Parathyroid adenoma (tissue), 2 donors: ENCODE results near the gene DGKI.

Experiments
- H2AFZ ChIP-seq: fragments of 300-600 bp; sonication (generic); one replicate; pipeline ENCODE4 v1.7.0; 2017; ENCODE audit warnings: antibody characterized with exemption, mild to moderate bottlenecking
- H3K27ac ChIP-seq: fragments of 300-600 bp; sonication (generic); one replicate; pipeline ENCODE4 v1.7.0; 2017
- H3K27me3 ChIP-seq: fragments of 300-600 bp; sonication (generic); one replicate; pipeline ENCODE4 v1.7.0; 2017; ENCODE audit warnings: low read length; ENCODE audit not compliant: control insufficient read depth, insufficient read depth
- H3K36me3 ChIP-seq: fragments of 300-600 bp; sonication (generic); one replicate; pipeline ENCODE4 v1.7.0; 2017; ENCODE audit warnings: low read length; ENCODE audit not compliant: control insufficient read depth, insufficient read depth
- H3K4me1 ChIP-seq: fragments of 300-600 bp; sonication (generic); one replicate; pipeline ENCODE4 v1.7.0; 2017; ENCODE audit warnings: control low read depth
- H3K4me2 ChIP-seq: fragments of 300-600 bp; sonication (generic); one replicate; pipeline ENCODE4 v1.7.0; 2017; ENCODE audit warnings: low read length
- H3K4me3 ChIP-seq: fragments of 300-600 bp; sonication (generic); one replicate; pipeline ENCODE4 v1.7.0; 2017; ENCODE audit warnings: low read depth, low read length
- H3K79me2 ChIP-seq: fragments of 300-600 bp; sonication (generic); one replicate; pipeline ENCODE4 v1.7.0; 2017; ENCODE audit warnings: control low read depth
- H3K9ac ChIP-seq: fragments of 300-600 bp; sonication (generic); one replicate; pipeline ENCODE4 v1.7.0; 2017; ENCODE audit warnings: mild to moderate bottlenecking
- H3K9me3 ChIP-seq: fragments of 300-600 bp; sonication (generic); one replicate; pipeline ENCODE4 v1.7.0; 2017; ENCODE audit warnings: low read length; ENCODE audit not compliant: control insufficient read depth
- CTCF ChIP-seq: fragments of 300-600 bp; sonication (generic); IDR thresholded peaks from one replicate; pipeline ENCODE4 v1.7.0; 2017; ENCODE audit warnings: antibody characterized with exemption, mild to moderate bottlenecking
- donor health status: primary hyperparathyroidism.

DGKI gene

DNA sequence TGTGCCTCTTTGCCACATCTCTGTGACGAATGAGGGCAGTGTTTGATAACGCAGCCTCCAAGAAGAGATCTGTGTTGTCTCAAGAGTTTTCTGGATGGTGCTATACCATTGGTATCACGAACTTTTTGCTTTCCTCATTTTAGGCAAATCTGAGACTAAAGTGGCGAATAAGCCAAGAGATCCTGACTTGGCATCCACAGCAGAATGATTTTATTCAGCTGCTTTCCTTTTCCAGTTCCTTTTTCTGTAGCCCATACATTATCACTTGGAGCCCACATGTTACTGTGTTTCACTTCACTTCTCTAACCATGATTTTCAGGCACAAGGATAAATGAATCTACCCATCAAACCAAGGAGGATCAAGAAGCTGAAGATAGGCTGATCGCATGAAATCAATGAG is 325.3 kb downstream of the DGKI start:
- Histone ChIP-seq H3K4me3 (no peak overlapping the region), H3K79me2 (no peaks in the 10 kb centered on the region), H3K36me3 (no peaks in the 10 kb centered on the region), H3K9me3 (no peaks in the 10 kb centered on the region), H2AFZ (no peak overlapping the region), H3K9ac (no peak overlapping the region), H3K27me3 (no peaks in the 10 kb centered on the region), H3K4me2 (no peak overlapping the region), H3K4me1 (no peaks in the 10 kb centered on the region), H3K27ac (no peak overlapping the region)
- no peak for TF ChIP-seq CTCF

- no peaks in the 10 kb centered on the region for H3K36me3 ChIP-seq
- H3K4me2 ChIP-seq = no peak overlapping the region
- H3K9me3 ChIP-seq = no peaks in the 10 kb centered on the region
- H3K79me2 ChIP-seq = no peaks in the 10 kb centered on the region
- no peak overlapping the region for H3K4me3 ChIP-seq
- H3K4me1 ChIP-seq = no peaks in the 10 kb centered on the region
- H3K27ac ChIP-seq = no peak overlapping the region
- H2AFZ ChIP-seq = no peak overlapping the region
- no peak for TF ChIP-seq CTCF
- H3K9ac ChIP-seq = no peak overlapping the region
- H3K27me3 ChIP-seq = no peaks in the 10 kb centered on the region
These were observed 326.8 kb downstream of the DGKI start for GRCh38 chr7:137519947-137520346.

DNA sequence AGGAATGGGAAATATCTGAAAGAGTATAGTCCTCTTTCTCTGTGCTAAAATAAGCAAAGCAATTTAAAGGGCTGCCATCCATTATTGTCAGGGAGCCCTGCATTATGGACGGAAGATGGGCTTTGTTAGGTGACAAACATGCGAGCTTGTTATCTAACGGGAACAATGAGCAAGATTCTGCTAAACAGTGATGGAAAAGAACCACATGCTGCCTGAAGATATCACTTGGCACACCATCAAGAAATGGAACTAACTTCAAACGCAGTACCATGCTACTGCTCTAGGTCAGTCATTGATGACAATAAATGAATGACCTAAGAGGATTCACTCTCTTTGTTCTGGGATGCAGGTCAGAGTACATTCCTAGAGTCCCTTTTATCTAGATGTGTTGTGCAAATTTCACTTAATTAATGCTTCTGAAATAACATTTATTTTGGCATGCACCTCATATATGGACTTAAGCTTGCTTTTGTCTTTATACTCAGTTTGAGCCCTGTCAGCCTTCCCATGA is 327.5 kb downstream of the DGKI start:
- H3K79me2 ChIP-seq = no peaks in the 10 kb centered on the region
- H3K9me3 ChIP-seq = no peaks in the 10 kb centered on the region
- no peak overlapping the region for H3K27ac ChIP-seq

DNA sequence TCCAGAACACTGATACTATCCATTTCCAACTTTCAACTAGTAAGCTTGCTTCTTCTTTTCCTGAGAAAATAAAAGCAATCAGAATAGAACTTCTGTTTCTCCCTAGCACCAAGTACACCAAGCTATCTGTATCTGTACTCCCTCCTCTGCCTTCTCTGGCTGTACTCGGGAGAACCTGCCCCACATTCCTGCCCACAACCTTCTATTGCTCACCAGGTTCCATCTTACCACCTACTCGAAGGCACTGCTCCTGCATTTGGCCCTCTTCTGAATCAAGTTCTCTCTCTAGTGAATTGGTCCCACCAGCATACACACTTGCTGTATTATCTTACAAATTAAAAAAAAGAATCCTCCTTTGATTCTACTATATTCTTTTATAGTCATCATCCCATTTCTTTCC is 333.7 kb downstream of the DGKI start:
- no peak for TF ChIP-seq CTCF
- Histone ChIP-seq H3K27me3 (no peaks in the 10 kb centered on the region), H3K4me1 (no peaks in the 10 kb centered on the region)

More for the DNA sequence above, 327.5 kb downstream of the DGKI start:
- Histone ChIP-seq H3K27me3 (no peaks in the 10 kb centered on the region), H3K4me1 (no peaks in the 10 kb centered on the region), H3K36me3 (no peaks in the 10 kb centered on the region), H3K4me2 (no peak overlapping the region), H3K9ac (no peak overlapping the region), H3K4me3 (no peak overlapping the region), H2AFZ (no peak overlapping the region)
- no peak for TF ChIP-seq CTCF

GRCh38 chr7:137507096-137507495 is 339.7 kb downstream of the DGKI start:
- TF ChIP-seq CTCF = no peak
- no peaks in the 10 kb centered on the region for H3K36me3 ChIP-seq
- no peak overlapping the region for H2AFZ ChIP-seq
- H3K4me1 ChIP-seq = no peaks in the 10 kb centered on the region
- H3K9ac ChIP-seq = no peak overlapping the region
- no peaks in the 10 kb centered on the region for H3K27me3 ChIP-seq
- H3K9me3 ChIP-seq = no peaks in the 10 kb centered on the region
- no peak overlapping the region for H3K27ac ChIP-seq
- no peaks in the 10 kb centered on the region for H3K79me2 ChIP-seq
- no peak overlapping the region for H3K4me3 ChIP-seq
- no peak overlapping the region for H3K4me2 ChIP-seq

More for the DNA sequence above, 333.7 kb downstream of the DGKI start:
- H3K4me2 ChIP-seq = no peak overlapping the region
- H3K9ac ChIP-seq = no peak overlapping the region
- H3K9me3 ChIP-seq = no peaks in the 10 kb centered on the region
- H3K36me3 ChIP-seq = no peaks in the 10 kb centered on the region
- H3K79me2 ChIP-seq = no peaks in the 10 kb centered on the region
- H2AFZ ChIP-seq = no peak overlapping the region
- H3K27ac ChIP-seq = no peak overlapping the region
- no peak overlapping the region for H3K4me3 ChIP-seq
